DND-41 (cell line): Measurements from ENCODE around the gene NUDT19.

Experiments used
- CTCF ChIP-seq: IDR thresholded peaks from 2 replicates; pipeline ENCODE4 v1.5.1; 2012; ENCODE audit warnings: borderline replicate concordance, low read length, moderate library complexity, mild to moderate bottlenecking; ENCODE audit not compliant: poor library complexity, severe bottlenecking; ENCODE audit errors: extremely low read depth
- EZH2 ChIP-seq: IDR thresholded peaks from 3 replicates; pipeline ENCODE4 v1.6.1; 2012; ENCODE audit warnings: borderline replicate concordance, low read depth, mild to moderate bottlenecking, moderate library complexity, low read length, inconsistent platforms; ENCODE audit not compliant: severe bottlenecking

- TF ChIP-seq CTCF (no peak), EZH2 (no peak)
Observed at GRCh38 chr19:32672841-32673240, 18.8 kb upstream of the NUDT19 start.
